OCI-LY3 (cell line): Measurements from ENCODE around the gene GNGT2.

Experiments
- H2AFZ ChIP-seq: fragments of 200-600, 300-600 bp; shearing (Covaris generic); 2 replicates; pipeline ENCODE4 v1.6.0; 2014; ENCODE audit warnings: antibody characterized with exemption, low read depth, low read length
- H3K27ac ChIP-seq: fragments of 200-600, 300-600 bp; sonication (generic); 2 replicates; pipeline ENCODE4 v1.5.1; 2014; ENCODE audit warnings: mild to moderate bottlenecking, low read length, moderate library complexity, mixed read lengths
- H3K27me3 ChIP-seq: fragments of 200-600, 300-600 bp; sonication (generic); 2 replicates; pipeline ENCODE4 v1.6.1; 2014; ENCODE audit warnings: low read depth, low read length, mixed read lengths
- H3K36me3 ChIP-seq: fragments of 200-600, 300-600 bp; sonication (generic); replicated peaks from 2 replicates; pipeline ENCODE3; 2014; ENCODE audit warnings: low read depth, low read length, mixed read lengths
- H3K4me1 ChIP-seq: fragments of 300-600, 200-600 bp; sonication (generic); 2 replicates; pipeline ENCODE4 v1.6.1; 2014; ENCODE audit warnings: low read length, mixed read lengths
- H3K4me2 ChIP-seq: fragments of 200-600, 300-600 bp; sonication (generic); 2 replicates; pipeline ENCODE4 v1.6.1; 2014; ENCODE audit warnings: low read length, mixed read lengths
- H3K4me3 ChIP-seq: fragments of 300-600, 200-600 bp; sonication (generic); 2 replicates; pipeline ENCODE4 v1.5.1; 2014; ENCODE audit warnings: antibody characterized with exemption, mild to moderate bottlenecking, low read length, moderate library complexity
- H3K79me2 ChIP-seq: fragments of 300-600, 200-600 bp; shearing (Covaris generic); 2 replicates; pipeline ENCODE4 v1.6.1; 2014; ENCODE audit warnings: mild to moderate bottlenecking, low read length, mixed read lengths
- H3K9ac ChIP-seq: fragments of 300-600, 200-600 bp; shearing (Covaris generic); 2 replicates; pipeline ENCODE4 v1.6.0; 2014; ENCODE audit warnings: mild to moderate bottlenecking, low read length, moderate library complexity
- H3K9me3 ChIP-seq: fragments of 200-600, 300-600 bp; shearing (Covaris generic); 2 replicates; pipeline ENCODE4 v1.6.1; 2014; ENCODE audit warnings: low read length, mixed read lengths; ENCODE audit not compliant: insufficient read depth
- H4K20me1 ChIP-seq: fragments of 200-600, 300-600 bp; sonication (generic); 2 replicates; pipeline ENCODE4 v1.6.1; 2016; ENCODE audit warnings: low read length, mixed read lengths; ENCODE audit not compliant: insufficient read depth
- CTCF ChIP-seq: fragments of 200-600, 300-600 bp; sonication (generic); IDR thresholded peaks from 2 replicates; pipeline ENCODE4 v1.5.1; 2014; ENCODE audit warnings: antibody characterized with exemption, low read length, low read depth
- EZH2phosphoT487 ChIP-seq: fragments of 200-600 bp; shearing (Covaris generic); IDR thresholded peaks from 2 replicates; pipeline ENCODE4 v1.6.1; 2018; ENCODE audit warnings: antibody characterized with exemption, mixed run types, low read depth

GNGT2 gene

GRCh38 chr17:49229076-49229804, 18.9 kb upstream of the GNGT2 start:
- Histone ChIP-seq H3K36me3 (no peaks in the 10 kb centered on the region), H3K9me3 (no peaks in the 10 kb centered on the region), H2AFZ (no peak overlapping the region), H4K20me1 (no peaks in the 10 kb centered on the region), H3K27ac (no peak overlapping the region), H3K27me3 (peaks cover 4% of the 10 kb centered on the region), H3K4me3 (no peak overlapping the region), H3K4me2 (no peak overlapping the region), H3K79me2 (no peaks in the 10 kb centered on the region), H3K9ac (no peak overlapping the region), H3K4me1 (peaks cover 8% of the 10 kb centered on the region; the same call in 1 of the 2 replicates)
- TF ChIP-seq EZH2phosphoT487 = no peak
- no peak for TF ChIP-seq CTCF

- peaks cover 8% of the 10 kb centered on the region; the same call in 1 of the 2 replicates for H3K4me1 ChIP-seq
- H3K79me2 ChIP-seq = no peaks in the 10 kb centered on the region
- no peak overlapping the region for H2AFZ ChIP-seq
- H3K4me2 ChIP-seq = no peak overlapping the region
- H3K36me3 ChIP-seq = peaks cover 3% of the 10 kb centered on the region
- H3K27me3 ChIP-seq = peaks cover 4% of the 10 kb centered on the region
- no peaks in the 10 kb centered on the region for H3K9me3 ChIP-seq
- H3K4me3 ChIP-seq = no peak overlapping the region
- no peaks in the 10 kb centered on the region for H4K20me1 ChIP-seq
- no peak overlapping the region for H3K27ac ChIP-seq
- no peak overlapping the region for H3K9ac ChIP-seq
- TF ChIP-seq EZH2phosphoT487 (no peak), CTCF (peak; percentile 88)
Measured at GRCh38 chr17:49227436-49228261, 17.3 kb upstream of the GNGT2 start.

GRCh38 chr17:49226771-49227435, 16.5 kb upstream of the GNGT2 start:
- Histone ChIP-seq H4K20me1 (no peaks in the 10 kb centered on the region), H3K27me3 (peaks cover 4% of the 10 kb centered on the region), H3K4me2 (no peak overlapping the region), H3K36me3 (peaks cover 3% of the 10 kb centered on the region), H3K9ac (no peak overlapping the region), H3K4me3 (no peak overlapping the region), H2AFZ (no peak overlapping the region), H3K27ac (no peak overlapping the region), H3K9me3 (no peaks in the 10 kb centered on the region), H3K4me1 (peaks cover 8% of the 10 kb centered on the region; the same call in 1 of the 2 replicates), H3K79me2 (no peaks in the 10 kb centered on the region)
- TF ChIP-seq EZH2phosphoT487 = no peak

GRCh38 chr17:49225554-49226236, 15.3 kb upstream of the GNGT2 start:
- Histone ChIP-seq H3K9me3 (no peaks in the 10 kb centered on the region), H3K27ac (no peak overlapping the region), H3K9ac (no peak overlapping the region), H3K4me2 (no peak overlapping the region), H3K4me1 (peaks cover 8% of the 10 kb centered on the region; the same call in 1 of the 2 replicates), H4K20me1 (no peaks in the 10 kb centered on the region), H3K4me3 (no peak overlapping the region), H3K79me2 (no peaks in the 10 kb centered on the region), H3K36me3 (peaks cover 3% of the 10 kb centered on the region), H2AFZ (no peak overlapping the region), H3K27me3 (no peaks in the 10 kb centered on the region)
- TF ChIP-seq CTCF (no peak), EZH2phosphoT487 (no peak)
